ENCODE results near the gene THAP3. TPM values are rescaled to one million over a fixed set of nuclear protein-coding genes. Genes with fewer than 3 reads are reported as not detected.

THAP3 gene
- total RNA-seq, 2 donors from 2014 or later: 37.6 to 42.1 TPM

DNA sequence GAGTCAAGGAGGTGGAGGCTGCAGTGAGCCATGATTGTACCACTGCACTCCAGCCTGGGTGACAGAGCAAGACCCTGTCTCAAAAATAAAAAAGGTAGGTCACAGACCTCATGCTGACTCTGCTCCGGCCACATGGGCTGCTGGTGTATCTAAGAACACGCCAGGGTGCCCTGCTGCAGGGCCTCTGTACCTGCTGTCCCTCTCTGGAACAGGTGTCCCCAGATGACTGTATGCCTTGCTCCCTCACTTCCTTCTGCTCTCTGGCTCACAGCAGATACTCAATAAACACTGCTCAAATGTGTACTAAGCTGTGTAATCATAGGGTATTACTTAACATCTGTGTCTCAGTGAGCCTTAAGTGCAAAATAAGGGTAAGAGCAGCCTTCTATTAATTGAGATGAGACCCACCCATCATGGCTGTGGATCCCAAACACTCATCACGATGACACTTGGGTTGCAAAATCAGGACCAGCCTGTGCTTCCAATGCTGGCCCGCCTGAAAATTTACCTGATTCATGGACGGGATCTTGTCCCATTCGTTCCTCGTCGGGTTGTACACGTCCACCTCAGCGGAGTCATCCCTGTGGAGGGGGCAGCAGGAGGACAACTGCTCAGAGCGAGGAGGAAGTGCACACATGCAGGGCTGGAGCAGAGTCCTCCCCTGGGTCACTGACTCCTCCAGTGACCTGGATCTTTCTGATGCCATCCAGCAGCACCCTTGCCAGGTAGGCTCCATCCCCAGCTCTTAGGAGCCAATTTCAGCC is 29.5 kb upstream of the THAP3 start:
- Histone ChIP-seq H3K36me3 (peaks cover 17 to 40% of the 10 kb centered on the region in 2 donors), H3K27me3 (replicated peaks; ENCODE audit: insufficient read depth) (no peaks in the 10 kb centered on the region), H3K4me1 (replicated peaks) (peaks cover 30% of the 10 kb centered on the region), H3K9me3 (no peaks in the 10 kb centered on the region), H3K4me3 (no peak overlapping the region), H3K27ac (no peak overlapping the region)
- DNase-seq (ENCODE audit: low spot score): no peak
- intact Hi-C loops (cut with DNase I): no loop called here
- TF ChIP-seq POLR2A (IDR thresholded peaks at IDR 0.05) (no peak), CTCF (IDR thresholded peaks at IDR 0.05) (no peak), POLR2AphosphoS5 (IDR thresholded peaks at IDR 0.05) (peak; percentile 34)
- WGBS: 82% methylated on average over 11 of the region's 11 CpGs

DNA sequence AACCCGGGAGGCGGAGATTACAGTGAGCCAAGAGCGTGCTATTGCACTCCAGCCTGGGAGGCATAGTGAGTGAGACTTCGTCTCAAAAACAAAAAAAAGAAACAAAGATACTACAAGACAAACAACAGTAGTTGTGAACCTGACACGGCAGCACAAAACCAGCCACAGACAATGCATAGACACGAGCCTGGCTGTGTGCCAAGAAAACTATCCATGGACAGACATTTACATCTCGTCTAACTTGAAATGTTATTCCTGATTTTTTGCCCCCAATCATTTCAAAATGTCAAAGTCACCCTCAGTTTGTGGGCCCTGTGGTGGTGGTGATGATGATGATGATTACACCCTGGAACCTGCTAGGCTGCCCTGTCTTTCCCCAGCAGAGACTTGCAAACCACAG is 28.3 kb upstream of the THAP3 start:
- Histone ChIP-seq H3K9me3 (no peaks in the 10 kb centered on the region), H3K36me3 (peaks cover 16 to 40% of the 10 kb centered on the region in 2 donors)

GRCh38 chr1:6596886-6597776 is 27.5 kb upstream of the THAP3 start:
- no peak for DNase-seq (ENCODE audit: low spot score)
- no peak overlapping the region for H3K4me3 ChIP-seq
- H3K9me3 ChIP-seq: no peaks in the 10 kb centered on the region
- intact Hi-C loops (cut with DNase I): no loop called here
- peak overlapping the region in 1 of 2 donors; percentile 4 for H3K27ac ChIP-seq
- no peaks in the 10 kb centered on the region for H3K27me3 ChIP-seq (replicated peaks; ENCODE audit: insufficient read depth)
- 75% methylated on average over 15 of the region's 15 CpGs for WGBS
- peaks cover 30% of the 10 kb centered on the region for H3K4me1 ChIP-seq (replicated peaks)
- peaks cover 16 to 40% of the 10 kb centered on the region in 2 donors for H3K36me3 ChIP-seq
- no peak for TF ChIP-seq CTCF (IDR thresholded peaks at IDR 0.05)

More for the DNA sequence above, 28.3 kb upstream of the THAP3 start:
- no peak for TF ChIP-seq CTCF (IDR thresholded peaks at IDR 0.05)
- TF ChIP-seq POLR2AphosphoS5 (IDR thresholded peaks at IDR 0.05): no peak
- no peak for TF ChIP-seq POLR2A (IDR thresholded peaks at IDR 0.05)
- Histone ChIP-seq H3K4me1 (replicated peaks) (peaks cover 30% of the 10 kb centered on the region), H3K4me3 (no peak overlapping the region), H3K27me3 (replicated peaks; ENCODE audit: insufficient read depth) (no peaks in the 10 kb centered on the region), H3K27ac (no peak overlapping the region)
- DNase-seq (ENCODE audit: low spot score): no peak
- intact Hi-C loops (cut with DNase I): no loop called here
- 48% methylated on average over 7 of the region's 7 CpGs for whole genome bisulfite sequencing

GRCh38 chr1:6597777-6598131 is 26.9 kb upstream of the THAP3 start:
- TF ChIP-seq POLR2AphosphoS5 (IDR thresholded peaks at IDR 0.05): no peak
- no peak for TF ChIP-seq POLR2A (IDR thresholded peaks at IDR 0.05)
- TF ChIP-seq CTCF (IDR thresholded peaks at IDR 0.05): no peak
- H3K27me3 ChIP-seq (replicated peaks; ENCODE audit: insufficient read depth): no peaks in the 10 kb centered on the region
- 88% methylated on average over 6 of the region's 6 CpGs for WGBS
- H3K9me3 ChIP-seq: no peaks in the 10 kb centered on the region
- H3K36me3 ChIP-seq: peaks cover 16 to 35% of the 10 kb centered on the region in 2 donors
- H3K27ac ChIP-seq: peak overlapping the region; percentile 4 to 9
- no peak overlapping the region for H3K4me3 ChIP-seq
- intact Hi-C loops (cut with DNase I): no loop called here
- peaks cover 30% of the 10 kb centered on the region for H3K4me1 ChIP-seq (replicated peaks)
- no peak for DNase-seq (ENCODE audit: low spot score)

All from prostate gland (tissue), 2 donors.